Measurements from ENCODE around the gene PELI2. TPM values are rescaled to one million over a fixed set of nuclear protein-coding genes. Genes with fewer than 3 reads are reported as not detected.

The PELI2 gene
- total RNA-seq, 2 experiments from 2014 or later = 2.5 to 3.6 TPM

DNA sequence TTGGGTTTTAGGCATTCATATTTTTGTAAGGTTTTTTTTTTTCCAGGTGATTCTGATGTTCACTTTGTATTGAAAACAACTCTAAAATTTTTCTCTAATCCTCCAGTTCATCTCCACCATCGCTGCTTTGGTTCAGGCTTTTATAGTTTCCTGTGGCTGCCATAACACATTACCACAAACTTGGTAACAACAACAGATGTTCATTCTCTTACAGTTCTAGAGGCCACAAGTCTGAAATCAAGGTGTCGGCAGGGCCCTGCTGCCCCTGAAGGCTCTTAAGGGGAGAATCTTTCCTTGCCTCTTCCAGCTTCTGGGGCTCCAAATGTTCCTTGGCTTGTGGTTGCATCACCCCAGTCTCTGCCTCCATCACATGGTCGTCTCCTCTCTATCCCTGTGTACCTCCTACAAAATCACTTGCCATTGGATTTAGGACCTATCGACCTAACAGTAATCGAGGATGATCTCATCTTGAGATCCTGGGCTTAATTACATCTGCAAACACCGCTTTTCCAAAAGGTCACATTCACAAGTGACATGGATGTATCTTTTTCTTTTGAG lies 55.2 kb downstream of the PELI2 start:
- DNase-seq = peak; percentile 40
- Mint-ChIP-seq H3K4me1 (peaks cover 44% of the 10 kb centered on the region), H3K27ac (peak overlapping the region; percentile 84), H3K9me3 (peaks cover 2% of the 10 kb centered on the region), H3K36me3 (ENCODE audit: low read depth) (peaks cover 6% of the 10 kb centered on the region), H3K4me3 (no peak overlapping the region), H3K27me3 (no peaks in the 10 kb centered on the region)
- ChIA-PET POLR2A (no interaction called here), CTCF (interaction anchor here (0.6 to 0.7 kb wide), 2 partner anchors 34 to 102 kb away, joined by 3 read pairs; no protein-coding TSS in a partner anchor)

DNA sequence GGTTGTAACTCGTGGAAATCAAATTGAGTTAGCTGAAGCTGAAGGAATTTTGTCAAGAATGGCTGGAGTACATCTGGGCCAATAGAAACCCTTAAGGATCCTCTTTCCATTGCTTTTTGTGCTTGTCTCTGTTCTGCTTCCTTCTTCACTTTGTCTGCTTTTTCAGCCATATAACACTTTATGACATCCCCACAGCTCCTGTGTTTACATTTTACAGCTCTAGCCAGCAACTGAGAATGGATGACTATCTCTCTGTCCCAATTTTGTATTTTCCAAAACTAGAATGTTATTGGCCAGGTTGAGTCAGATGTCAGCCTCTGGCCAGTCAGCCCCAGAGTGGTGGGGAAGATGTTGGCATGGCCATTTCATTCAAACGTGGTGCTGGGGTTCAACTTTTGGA lies 57.6 kb downstream of the PELI2 start:
- no peak overlapping the region for H3K27ac Mint-ChIP-seq
- peaks cover 2% of the 10 kb centered on the region for H3K9me3 Mint-ChIP-seq
- CTCF ChIA-PET = no interaction called here

DNA sequence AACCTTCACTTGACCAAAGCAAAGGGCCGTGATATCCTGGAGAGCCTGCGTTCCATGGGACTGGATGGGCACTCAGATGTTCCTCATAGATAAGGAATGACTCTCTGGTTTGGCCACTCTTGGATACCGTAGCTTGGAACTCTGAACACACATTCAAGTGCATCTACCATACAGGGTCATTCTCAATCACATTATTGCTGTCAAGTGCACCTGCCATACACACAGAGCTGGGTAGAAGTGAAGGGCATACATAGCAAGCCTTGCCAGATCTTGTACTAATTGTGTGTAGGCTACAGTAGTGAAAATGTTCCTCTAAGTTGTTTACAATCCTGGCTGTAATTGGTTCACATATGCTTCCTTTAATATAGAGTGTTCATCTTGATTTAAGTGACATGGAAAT lies 58.3 kb downstream of the PELI2 start:
- H3K27ac Mint-ChIP-seq = no peak overlapping the region
- H3K4me1 Mint-ChIP-seq = peaks cover 30% of the 10 kb centered on the region
- ChIA-PET POLR2A (no interaction called here), CTCF (no interaction called here)
- H3K9me3 Mint-ChIP-seq = peaks cover 2% of the 10 kb centered on the region
- no peaks in the 10 kb centered on the region for H3K27me3 Mint-ChIP-seq
- no peak for DNase-seq
- H3K4me3 Mint-ChIP-seq = no peak overlapping the region
- H3K36me3 Mint-ChIP-seq (ENCODE audit: low read depth) = peaks cover 4% of the 10 kb centered on the region

More for the DNA sequence above, 57.6 kb downstream of the PELI2 start:
- POLR2A ChIA-PET = no interaction called here
- no peak for DNase-seq
- Mint-ChIP-seq H3K4me3 (no peak overlapping the region), H3K4me1 (peaks cover 35% of the 10 kb centered on the region), H3K27me3 (no peaks in the 10 kb centered on the region), H3K36me3 (ENCODE audit: low read depth) (peaks cover 6% of the 10 kb centered on the region)

DNA sequence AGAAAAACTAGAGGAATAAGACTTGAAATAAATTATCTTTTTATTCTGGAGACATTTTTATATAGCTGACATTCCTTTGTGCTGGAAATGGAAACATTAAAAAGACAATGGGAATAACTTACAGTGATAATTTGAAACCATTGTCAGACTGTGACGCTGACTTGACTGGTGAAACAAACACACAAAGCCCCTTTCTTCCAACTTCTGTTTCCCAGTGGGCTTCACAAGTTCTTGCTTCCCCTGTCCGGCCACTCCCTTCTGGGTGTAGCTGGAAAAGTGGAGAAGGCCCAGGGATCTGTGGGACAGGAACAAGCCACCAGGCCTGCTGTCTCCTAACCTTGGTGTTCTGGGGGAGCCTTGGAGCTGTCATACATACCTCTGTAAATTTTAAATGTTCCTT lies 58.8 kb downstream of the PELI2 start:
- Mint-ChIP-seq H3K4me1 (peaks cover 24% of the 10 kb centered on the region), H3K27ac (no peak overlapping the region), H3K9me3 (peaks cover 2% of the 10 kb centered on the region), H3K36me3 (ENCODE audit: low read depth) (peaks cover 7% of the 10 kb centered on the region), H3K27me3 (no peaks in the 10 kb centered on the region), H3K4me3 (no peak overlapping the region)
- POLR2A ChIA-PET = no interaction called here
- CTCF ChIA-PET = no interaction called here
- no peak for DNase-seq

DNA sequence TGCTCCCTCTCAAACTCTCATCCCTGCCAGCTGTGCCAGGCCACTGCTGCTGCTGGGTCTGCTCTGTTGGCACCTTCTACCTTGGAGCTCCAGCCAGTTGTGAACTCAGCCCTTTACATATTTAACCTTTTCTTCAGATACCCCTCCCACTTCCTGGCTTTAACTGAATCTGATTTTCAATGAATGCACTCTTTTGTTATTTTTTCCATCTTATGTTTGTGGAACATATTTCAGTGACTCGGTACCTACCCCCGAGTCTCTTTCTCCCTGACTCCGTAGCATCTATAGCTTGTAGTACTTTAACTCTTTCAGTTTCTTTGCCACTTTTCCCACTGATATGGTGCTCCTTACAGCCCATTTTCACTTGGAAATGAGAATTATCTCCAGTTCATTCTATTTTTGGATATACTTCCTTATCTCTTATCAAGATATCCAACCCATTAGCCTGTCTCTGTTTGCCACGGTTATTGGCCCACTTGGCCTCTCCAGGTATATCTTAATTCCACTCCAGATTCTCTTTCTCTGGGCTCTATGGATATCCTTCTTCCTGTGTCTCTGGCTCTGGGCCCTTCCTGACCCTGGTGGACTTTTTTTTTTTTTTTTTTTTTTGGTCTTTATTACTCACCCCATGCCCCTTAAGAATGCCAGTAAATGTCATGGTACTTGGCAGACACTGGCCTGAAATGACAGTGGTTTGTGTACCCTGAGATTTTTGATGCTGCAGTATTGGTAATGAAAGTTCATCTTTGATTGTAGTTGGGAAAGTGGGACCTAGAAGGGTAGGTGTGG lies 62.7 kb downstream of the PELI2 start:
- Mint-ChIP-seq H3K4me3 (no peak overlapping the region), H3K27ac (no peak overlapping the region), H3K27me3 (no peaks in the 10 kb centered on the region), H3K4me1 (no peaks in the 10 kb centered on the region), H3K36me3 (ENCODE audit: low read depth) (peaks cover 4% of the 10 kb centered on the region), H3K9me3 (no peaks in the 10 kb centered on the region)
- CTCF ChIA-PET = no interaction called here
- POLR2A ChIA-PET = no interaction called here
- DNase-seq = no peak

DNA sequence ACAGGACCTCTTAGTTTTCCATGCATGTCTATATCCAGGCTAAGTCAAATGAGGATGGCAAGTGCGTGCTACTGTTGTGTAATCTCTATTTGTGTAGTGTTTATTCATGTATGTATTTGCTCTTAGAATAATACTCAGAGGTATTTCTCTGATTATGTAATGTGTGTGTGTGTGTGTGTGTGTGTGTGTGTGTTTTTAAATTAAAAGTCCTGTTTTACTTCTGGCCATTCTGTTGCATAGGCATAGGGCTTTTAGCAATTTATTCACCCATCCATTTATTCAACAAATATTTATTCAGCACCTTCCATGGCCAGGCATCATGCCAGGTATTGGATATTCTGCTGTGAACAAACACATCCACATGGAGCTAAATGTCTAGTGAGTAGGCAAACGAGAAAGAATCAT lies 63.5 kb downstream of the PELI2 start:
- Mint-ChIP-seq H3K36me3 (ENCODE audit: low read depth) (peaks cover 4% of the 10 kb centered on the region), H3K27me3 (no peaks in the 10 kb centered on the region), H3K4me3 (no peak overlapping the region), H3K27ac (no peak overlapping the region), H3K4me1 (no peaks in the 10 kb centered on the region), H3K9me3 (no peaks in the 10 kb centered on the region)
- DNase-seq = no peak
- POLR2A ChIA-PET = no interaction called here
- CTCF ChIA-PET = no interaction called here

DNA sequence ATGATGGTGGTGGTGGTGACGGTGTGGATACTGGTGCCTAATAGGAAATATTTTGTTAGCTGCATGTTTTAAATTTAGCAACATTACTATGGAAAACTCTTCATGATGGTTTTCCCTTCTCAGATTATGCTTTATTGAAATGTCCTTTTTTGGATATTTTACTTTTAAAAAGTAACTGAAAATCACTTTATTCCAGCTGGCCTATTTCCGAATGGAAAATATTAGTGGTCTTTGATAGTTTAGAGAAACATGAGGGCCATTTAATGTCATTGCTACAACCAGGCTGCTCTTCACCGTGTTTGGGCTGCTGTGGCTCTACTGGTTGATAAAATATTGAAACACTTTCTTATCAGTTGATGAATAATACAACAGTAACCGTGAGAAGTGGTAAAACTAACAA lies 64.2 kb downstream of the PELI2 start:
- Mint-ChIP-seq H3K4me1 (no peaks in the 10 kb centered on the region), H3K9me3 (no peaks in the 10 kb centered on the region), H3K27me3 (no peaks in the 10 kb centered on the region), H3K4me3 (no peak overlapping the region), H3K36me3 (ENCODE audit: low read depth) (peaks cover 4% of the 10 kb centered on the region), H3K27ac (no peak overlapping the region)
- CTCF ChIA-PET = no interaction called here
- POLR2A ChIA-PET = no interaction called here
- no peak for DNase-seq

DNA sequence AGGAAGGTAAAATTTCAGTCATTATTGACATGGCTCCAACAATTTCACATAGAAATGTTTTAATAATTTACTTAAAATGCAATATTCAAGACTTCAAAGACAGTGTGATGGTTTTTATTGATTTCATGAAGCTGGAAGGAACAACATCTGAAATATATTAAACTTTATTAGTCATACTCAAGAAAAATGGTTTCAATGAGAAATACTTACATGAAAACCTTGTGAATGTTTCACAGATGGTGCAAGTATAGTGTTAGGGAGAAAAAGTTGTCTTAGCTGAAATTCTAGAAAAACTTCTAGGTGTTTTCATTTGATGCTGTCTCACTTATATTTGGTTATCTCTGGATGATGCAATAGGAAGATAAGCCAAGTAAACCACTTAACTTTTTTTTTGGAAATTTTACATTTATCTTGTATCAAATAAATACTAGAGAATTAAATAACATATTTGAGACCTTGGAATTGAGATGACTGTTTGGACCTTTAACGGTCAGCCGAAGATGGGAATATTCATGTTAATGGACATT lies 65.5 kb downstream of the PELI2 start:
- ChIA-PET CTCF (no interaction called here), POLR2A (no interaction called here)
- Mint-ChIP-seq H3K4me3 (no peak overlapping the region), H3K27me3 (no peaks in the 10 kb centered on the region), H3K4me1 (no peaks in the 10 kb centered on the region), H3K36me3 (ENCODE audit: low read depth) (peaks cover 4% of the 10 kb centered on the region), H3K27ac (no peak overlapping the region), H3K9me3 (no peaks in the 10 kb centered on the region)
- no peak for DNase-seq

DNA sequence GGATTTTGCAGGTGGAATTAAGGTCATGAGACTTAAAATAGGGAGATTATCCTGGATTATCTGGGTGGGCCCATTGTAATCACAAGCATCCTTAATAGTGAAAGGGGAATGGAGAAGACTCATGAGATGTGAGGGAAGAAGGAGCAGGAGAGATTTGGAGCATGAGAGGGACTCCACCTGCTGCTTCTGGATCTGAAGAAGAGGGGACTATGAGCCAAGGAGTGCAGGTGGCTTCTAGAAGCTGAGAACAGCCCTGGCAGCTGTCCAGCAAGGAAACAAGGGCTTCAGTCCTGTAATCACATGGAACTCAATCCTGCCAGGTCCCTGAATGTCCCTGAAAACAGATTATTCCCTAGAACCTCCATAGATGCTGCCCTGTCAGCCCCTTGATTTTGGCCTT lies 67.8 kb downstream of the PELI2 start:
- ChIA-PET POLR2A (no interaction called here), CTCF (no interaction called here)

DNA sequence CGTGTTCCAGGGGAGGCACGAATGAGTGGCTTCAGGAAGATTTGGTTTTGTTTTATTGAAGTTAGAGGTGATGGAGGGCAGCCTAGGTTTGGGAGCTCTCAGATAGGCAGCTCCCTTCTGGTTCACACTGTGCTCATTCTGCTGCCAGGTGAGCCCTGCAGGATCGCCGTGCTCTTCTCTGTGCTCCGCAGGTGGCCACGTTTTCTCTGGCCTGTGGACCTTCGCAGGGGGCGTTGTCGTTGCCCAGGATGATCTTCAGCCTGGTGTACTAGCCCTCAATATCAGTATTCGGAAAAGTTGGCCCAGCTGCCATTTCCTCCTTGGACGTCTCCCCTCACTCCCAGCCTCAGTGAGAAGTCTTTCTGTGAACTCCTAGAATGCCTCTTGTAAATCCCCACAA lies 69.5 kb downstream of the PELI2 start:
- ChIA-PET POLR2A (no interaction called here), CTCF (interaction anchor here (1.2 kb wide), 1 partner anchor 20 kb away, joined by 3 read pairs; no protein-coding TSS in a partner anchor)

More for the DNA sequence above, 67.8 kb downstream of the PELI2 start:
- no peak for DNase-seq
- H3K4me1 Mint-ChIP-seq = peaks cover 1% of the 10 kb centered on the region
- H3K27ac Mint-ChIP-seq = no peak overlapping the region
- no peaks in the 10 kb centered on the region for H3K9me3 Mint-ChIP-seq
- peaks cover 4% of the 10 kb centered on the region for H3K36me3 Mint-ChIP-seq (ENCODE audit: low read depth)
- H3K4me3 Mint-ChIP-seq = no peak overlapping the region
- no peaks in the 10 kb centered on the region for H3K27me3 Mint-ChIP-seq

DNA sequence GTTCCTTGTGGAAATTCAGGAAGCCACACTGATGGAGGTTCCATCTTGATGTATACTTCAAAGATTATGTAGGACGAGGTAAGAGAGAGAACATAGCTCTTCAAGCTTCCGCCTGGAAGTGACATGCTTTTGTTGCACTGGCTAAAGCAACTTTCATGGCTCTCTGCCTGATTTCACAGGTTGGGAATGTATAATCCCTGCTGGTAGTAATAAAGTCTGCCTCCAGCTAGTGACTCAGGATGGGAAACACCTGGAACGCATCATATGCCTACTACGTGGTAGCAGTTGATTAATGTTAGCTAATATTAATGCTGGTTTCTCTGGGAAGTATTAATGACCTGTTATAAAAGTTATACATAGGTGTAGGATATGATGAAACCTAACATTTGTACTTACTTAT lies 71.1 kb downstream of the PELI2 start:
- no peaks in the 10 kb centered on the region for H3K9me3 Mint-ChIP-seq
- POLR2A ChIA-PET = no interaction called here
- H3K4me1 Mint-ChIP-seq = peaks cover 13% of the 10 kb centered on the region
- H3K27me3 Mint-ChIP-seq = no peaks in the 10 kb centered on the region
- CTCF ChIA-PET = interaction anchor here (0.6 kb wide), 1 partner anchor 156 kb away, joined by 3 read pairs; no protein-coding TSS in a partner anchor
- no peak overlapping the region for H3K4me3 Mint-ChIP-seq
- H3K36me3 Mint-ChIP-seq (ENCODE audit: low read depth) = no peaks in the 10 kb centered on the region
- no peak for DNase-seq
- no peak overlapping the region for H3K27ac Mint-ChIP-seq

More for the DNA sequence above, 69.5 kb downstream of the PELI2 start:
- H3K27ac Mint-ChIP-seq = no peak overlapping the region
- H3K4me3 Mint-ChIP-seq = no peak overlapping the region
- no peaks in the 10 kb centered on the region for H3K36me3 Mint-ChIP-seq (ENCODE audit: low read depth)
- H3K4me1 Mint-ChIP-seq = peaks cover 7% of the 10 kb centered on the region
- DNase-seq = no peak
- no peaks in the 10 kb centered on the region for H3K9me3 Mint-ChIP-seq
- H3K27me3 Mint-ChIP-seq = no peaks in the 10 kb centered on the region

DNA sequence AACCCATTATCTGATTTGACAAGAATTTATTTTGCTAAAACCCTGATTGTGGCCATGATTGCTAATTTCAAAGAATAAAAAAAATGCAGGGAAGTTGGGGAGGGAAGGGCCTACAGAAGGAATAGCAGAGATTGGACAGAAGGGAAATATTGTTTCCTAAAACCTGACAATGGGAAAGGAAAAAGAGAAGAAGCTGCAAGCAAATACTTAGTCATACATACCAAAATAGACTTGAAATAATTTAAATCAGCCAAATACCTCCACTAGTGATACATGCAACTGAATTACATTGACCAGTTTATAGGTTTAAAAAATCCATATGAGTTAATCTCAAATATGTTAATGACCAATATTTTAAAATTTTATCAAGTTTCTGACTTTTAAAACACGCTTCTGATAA lies 75.1 kb downstream of the PELI2 start:
- Mint-ChIP-seq H3K4me1 (peaks cover 35% of the 10 kb centered on the region), H3K4me3 (no peak overlapping the region), H3K27me3 (no peaks in the 10 kb centered on the region), H3K27ac (no peak overlapping the region), H3K9me3 (no peaks in the 10 kb centered on the region), H3K36me3 (ENCODE audit: low read depth) (no peaks in the 10 kb centered on the region)
- POLR2A ChIA-PET = no interaction called here
- DNase-seq = no peak
- CTCF ChIA-PET = no interaction called here

DNA sequence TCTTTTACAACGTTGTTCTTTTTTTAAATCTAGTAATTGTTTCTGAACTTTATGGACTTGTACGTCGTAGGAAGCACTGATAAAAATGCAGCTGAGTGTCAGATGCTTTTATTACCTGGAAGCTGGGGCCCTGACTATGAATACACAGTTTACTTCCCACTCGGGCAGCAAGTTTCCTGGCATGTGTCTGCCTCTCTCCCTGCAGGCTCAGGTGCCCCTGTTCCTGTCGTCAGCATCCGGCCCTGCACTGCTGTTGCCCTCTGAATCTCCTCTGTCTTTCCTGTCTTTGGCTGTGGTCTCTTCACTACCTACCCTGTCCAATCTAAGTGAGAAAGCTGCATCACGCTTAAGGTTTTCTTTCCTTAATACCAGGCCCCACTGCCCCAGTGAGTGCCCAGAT lies 75.8 kb downstream of the PELI2 start:
- no peaks in the 10 kb centered on the region for H3K9me3 Mint-ChIP-seq
- POLR2A ChIA-PET = no interaction called here
- no peak overlapping the region for H3K4me3 Mint-ChIP-seq
- no peaks in the 10 kb centered on the region for H3K27me3 Mint-ChIP-seq
- no peak for DNase-seq
- CTCF ChIA-PET = no interaction called here
- H3K27ac Mint-ChIP-seq = peak overlapping the region; percentile 6
- no peaks in the 10 kb centered on the region for H3K36me3 Mint-ChIP-seq (ENCODE audit: low read depth)
- peaks cover 35% of the 10 kb centered on the region for H3K4me1 Mint-ChIP-seq

DNA sequence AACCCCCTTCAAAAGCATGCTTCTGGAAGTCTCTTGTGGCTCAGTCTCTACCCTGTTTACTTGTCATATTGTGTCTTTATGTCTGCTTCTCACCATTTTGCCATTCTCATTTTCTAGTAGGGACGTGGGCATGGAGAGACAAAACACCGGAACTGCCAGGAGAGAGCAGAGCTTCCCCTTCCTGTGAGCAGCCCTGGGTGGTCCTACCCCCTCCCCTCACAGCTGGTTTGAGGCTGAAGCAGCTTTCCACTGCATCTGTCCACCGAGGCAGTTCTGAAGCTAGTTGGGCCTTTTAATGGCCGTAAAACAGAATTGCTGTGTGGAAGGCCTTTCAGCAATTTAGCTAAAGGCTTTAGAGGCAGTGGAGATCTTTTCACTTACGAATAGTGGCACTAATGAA lies 77.0 kb downstream of the PELI2 start:
- Mint-ChIP-seq H3K27ac (peak overlapping the region; percentile 83), H3K36me3 (ENCODE audit: low read depth) (no peaks in the 10 kb centered on the region), H3K4me3 (no peak overlapping the region), H3K4me1 (peaks cover 35% of the 10 kb centered on the region), H3K27me3 (no peaks in the 10 kb centered on the region), H3K9me3 (no peaks in the 10 kb centered on the region)
- ChIA-PET CTCF (no interaction called here), POLR2A (no interaction called here)
- DNase-seq = no peak

All from activated CD4-positive, alpha-beta T cell treated with anti-CD3 and anti-CD28 coated beads, Interleukin-2, amount 10 ng/mL, durations not matched to agents 7 days and 5 days (primary cell).